ENCODE results near the gene CMIP. TPM values are rescaled to one million over a fixed set of nuclear protein-coding genes. Genes with fewer than 3 reads are reported as not detected.

Gene CMIP
- total RNA-seq, 1 experiment from 2014 or later = 48.2 TPM

DNA sequence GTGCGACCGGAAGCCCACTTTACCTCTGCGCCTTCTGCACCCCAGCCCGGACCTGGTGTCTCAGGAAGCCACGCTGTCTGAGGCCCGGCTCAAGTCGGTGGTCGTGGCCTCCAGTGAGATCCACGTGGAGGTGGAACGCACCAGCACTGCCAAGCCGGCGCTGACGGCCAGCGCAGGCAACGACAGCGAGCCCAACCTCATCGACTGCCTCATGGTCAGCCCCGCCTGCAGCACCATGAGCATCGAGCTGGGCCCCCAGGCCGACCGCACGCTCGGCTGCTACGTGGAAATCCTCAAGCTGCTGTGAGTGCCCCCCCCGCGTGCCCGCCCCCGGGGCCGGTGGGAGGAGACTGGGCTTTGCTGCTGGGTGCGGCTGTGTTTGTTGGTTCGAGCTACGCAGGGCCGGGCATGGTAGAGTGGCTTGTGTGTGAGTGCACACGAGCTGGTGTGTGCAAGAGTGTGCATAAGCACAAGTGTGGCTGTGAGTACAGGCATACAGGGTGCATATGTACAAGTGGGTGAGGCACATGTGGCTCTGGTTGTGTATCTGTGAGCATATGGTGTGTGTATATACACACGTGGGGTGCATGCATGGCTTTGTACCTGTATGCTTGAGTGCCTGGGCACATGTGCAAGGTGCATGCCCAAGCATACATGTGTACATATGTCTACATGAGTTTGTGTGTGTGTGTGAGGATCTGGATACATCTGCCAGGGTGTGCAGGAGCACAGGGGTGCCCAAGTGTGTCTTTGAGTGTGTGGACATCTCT is 233.9 kb downstream of the CMIP start:
- Histone ChIP-seq H2AK5ac (ENCODE audit: insufficient read length, low read length) (no peak overlapping the region), H3K4ac (ENCODE audit: low read depth, low read length) (no peak overlapping the region), H2BK120ac (ENCODE audit: low read depth, low read length, poor library complexity, severe bottlenecking) (no peak overlapping the region), H4K8ac (replicated peaks; ENCODE audit: insufficient read length, low read depth, low read length) (no peak overlapping the region), H3K9me3 (ENCODE audit: control insufficient read depth, low read depth, low read length) (no peaks in the 10 kb centered on the region), H4K5ac (ENCODE audit: insufficient read length, low read depth, low read length) (no peak overlapping the region), H3K79me1 (ENCODE audit: insufficient read depth, low read depth, low read length, poor library complexity, severe bottlenecking) (no peaks in the 10 kb centered on the region), H3K4me2 (ENCODE audit: insufficient read depth, insufficient read length, low read length) (no peak overlapping the region), H2BK5ac (ENCODE audit: insufficient read length, low read length) (no peak overlapping the region), H2BK12ac (ENCODE audit: insufficient read length, low read depth, low read length) (no peak overlapping the region), H3K23ac (ENCODE audit: insufficient read length, low read depth, low read length) (no peak overlapping the region), H3K23me2 (ENCODE audit: insufficient read length, low read depth, low read length, poor library complexity, severe bottlenecking) (no peaks in the 10 kb centered on the region), H2AFZ (ENCODE audit: low read length) (no peak overlapping the region), H3K79me2 (ENCODE audit: insufficient read depth, low read length) (0 out of 2 replicates have a peak, but pooled peaks cover 4% of the 10 kb centered on the region), H2BK20ac (ENCODE audit: low read depth, low read length, poor library complexity, severe bottlenecking) (no peak overlapping the region), H3K27ac (ENCODE audit: insufficient read length, low read depth, low read length) (no peak overlapping the region), H3T11ph (ENCODE audit: low read length) (no peak overlapping the region), H2BK15ac (ENCODE audit: low read depth, low read length) (no peak overlapping the region), H4K91ac (ENCODE audit: insufficient read length, low read depth, low read length) (no peak overlapping the region), H3K18ac (ENCODE audit: insufficient read length, low read depth, low read length) (no peak overlapping the region), H4K20me1 (ENCODE audit: control insufficient read depth, insufficient read depth, insufficient read length) (no peaks in the 10 kb centered on the region), H3K9ac (ENCODE audit: extremely low read depth, insufficient read length, low read length) (no peak overlapping the region), H3K4me1 (ENCODE audit: insufficient read depth, low read length) (no peaks in the 10 kb centered on the region; the same call in 1 of the 2 replicates), H3K56ac (ENCODE audit: insufficient read length, low read depth, low read length) (no peak overlapping the region), H3K27me3 (ENCODE audit: insufficient read depth, low read length) (no peaks in the 10 kb centered on the region), H3K14ac (ENCODE audit: insufficient read depth, low read length) (no peak overlapping the region; the same call in 1 of the 2 replicates)
- Mint-ChIP-seq H3K4me1 (peaks cover 10 to 16% of the 10 kb centered on the region in 2 experiments), H3K27me3 (ENCODE audit: low read depth) (no peaks in the 10 kb centered on the region), H3K36me3 (ENCODE audit: insufficient read depth in 1 of 3, low read depth in 3 of 3) (peaks cover 23 to 47% (median 41%) of the 10 kb centered on the region in 3 experiments), H3K9me3 (no peaks in the 10 kb centered on the region), H3K4me3 (no peak overlapping the region), H3K27ac (peak overlapping the region in 2 of 3 experiments; percentile 36 to 53; a peak in 4 of 7 replicates)
- DNase-seq = no peak
- no CpG with 5 or more reads among the region's 35 CpGs for WGBS (ENCODE audit: extremely low coverage, insufficient read length, low lambda C conversion rate)
- TF ChIP-seq, protein P1, sequence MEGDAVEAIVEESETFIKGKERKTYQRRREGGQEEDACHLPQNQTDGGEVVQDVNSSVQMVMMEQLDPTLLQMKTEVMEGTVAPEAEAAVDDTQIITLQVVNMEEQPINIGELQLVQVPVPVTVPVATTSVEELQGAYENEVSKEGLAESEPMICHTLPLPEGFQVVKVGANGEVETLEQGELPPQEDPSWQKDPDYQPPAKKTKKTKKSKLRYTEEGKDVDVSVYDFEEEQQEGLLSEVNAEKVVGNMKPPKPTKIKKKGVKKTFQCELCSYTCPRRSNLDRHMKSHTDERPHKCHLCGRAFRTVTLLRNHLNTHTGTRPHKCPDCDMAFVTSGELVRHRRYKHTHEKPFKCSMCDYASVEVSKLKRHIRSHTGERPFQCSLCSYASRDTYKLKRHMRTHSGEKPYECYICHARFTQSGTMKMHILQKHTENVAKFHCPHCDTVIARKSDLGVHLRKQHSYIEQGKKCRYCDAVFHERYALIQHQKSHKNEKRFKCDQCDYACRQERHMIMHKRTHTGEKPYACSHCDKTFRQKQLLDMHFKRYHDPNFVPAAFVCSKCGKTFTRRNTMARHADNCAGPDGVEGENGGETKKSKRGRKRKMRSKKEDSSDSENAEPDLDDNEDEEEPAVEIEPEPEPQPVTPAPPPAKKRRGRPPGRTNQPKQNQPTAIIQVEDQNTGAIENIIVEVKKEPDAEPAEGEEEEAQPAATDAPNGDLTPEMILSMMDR (conservative IDR thresholded peaks at IDR 0.05) = no peak

Data from H9 (cell line).